Kidney epithelial cell (primary cell): ENCODE measurements around the gene SH3TC2. TPM values are rescaled to one million over a fixed set of nuclear protein-coding genes. Genes with fewer than 3 reads are reported as not detected.
A peak's percentile ranks its signal among the peaks of the same experiment; 100 is the strongest.

Source experiments
- DNase-seq: peaks from one replicate; pipeline ENCODE4 v3.0.0-alpha.2; 2010; ENCODE audit warnings: low read depth
- H3K27me3 ChIP-seq: 2 replicates; pipeline ENCODE4 v1.6.0; 2011; ENCODE audit warnings: low read length; ENCODE audit not compliant: control insufficient read depth, insufficient read depth
- H3K36me3 ChIP-seq: 2 replicates; pipeline ENCODE4 v1.5.1; 2011; ENCODE audit warnings: low read length; ENCODE audit not compliant: control insufficient read depth, insufficient read depth
- H3K4me3 ChIP-seq: 2 replicates; pipeline ENCODE4 v1.5.1; 2011; ENCODE audit warnings: low read depth, mild to moderate bottlenecking, control low read depth, low read length
- total RNA-seq: library from RNA; depleted of rRNA; stranded (reverse); fragments of >200 nt; gene quantifications from 2 replicates; pipeline ENCODE4 v1.2.3, GENCODE V29; 2015
- TF ChIP-seq, protein P1 (sequence below): IDR thresholded peaks from 2 replicates; pipeline ENCODE4 v1.5.1; 2011; ENCODE audit warnings: mild to moderate bottlenecking, moderate library complexity, low read length, control low read depth, inconsistent platforms; ENCODE audit not compliant: insufficient read depth, poor library complexity, severe bottlenecking

The SH3TC2 gene
- total RNA-seq, 1 donor from 2014 or later = 8.4 TPM

DNA sequence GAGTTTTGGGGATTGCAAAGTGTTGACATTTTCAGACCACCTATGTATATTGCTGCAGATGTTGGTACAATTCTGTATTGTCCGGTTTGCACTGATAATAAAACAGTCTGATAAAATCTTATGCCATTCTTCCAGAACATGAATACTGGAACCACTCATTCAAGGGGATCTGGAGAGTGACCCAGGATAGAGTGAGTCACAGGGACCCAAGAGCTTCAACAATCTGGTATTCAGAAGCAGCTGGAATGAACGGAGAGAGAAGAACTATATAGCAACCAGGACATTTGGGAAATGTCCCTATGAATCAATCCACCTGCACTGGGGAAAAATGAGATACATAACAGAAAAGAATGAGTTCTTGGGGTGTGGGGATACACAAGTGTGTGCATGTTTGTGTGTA lies 73.3 kb downstream of the SH3TC2 start:
- no peaks in the 10 kb centered on the region for H3K27me3 ChIP-seq
- H3K36me3 ChIP-seq = no peaks in the 10 kb centered on the region
- no peak for DNase-seq
- no peak overlapping the region for H3K4me3 ChIP-seq
- TF ChIP-seq, protein P1, sequence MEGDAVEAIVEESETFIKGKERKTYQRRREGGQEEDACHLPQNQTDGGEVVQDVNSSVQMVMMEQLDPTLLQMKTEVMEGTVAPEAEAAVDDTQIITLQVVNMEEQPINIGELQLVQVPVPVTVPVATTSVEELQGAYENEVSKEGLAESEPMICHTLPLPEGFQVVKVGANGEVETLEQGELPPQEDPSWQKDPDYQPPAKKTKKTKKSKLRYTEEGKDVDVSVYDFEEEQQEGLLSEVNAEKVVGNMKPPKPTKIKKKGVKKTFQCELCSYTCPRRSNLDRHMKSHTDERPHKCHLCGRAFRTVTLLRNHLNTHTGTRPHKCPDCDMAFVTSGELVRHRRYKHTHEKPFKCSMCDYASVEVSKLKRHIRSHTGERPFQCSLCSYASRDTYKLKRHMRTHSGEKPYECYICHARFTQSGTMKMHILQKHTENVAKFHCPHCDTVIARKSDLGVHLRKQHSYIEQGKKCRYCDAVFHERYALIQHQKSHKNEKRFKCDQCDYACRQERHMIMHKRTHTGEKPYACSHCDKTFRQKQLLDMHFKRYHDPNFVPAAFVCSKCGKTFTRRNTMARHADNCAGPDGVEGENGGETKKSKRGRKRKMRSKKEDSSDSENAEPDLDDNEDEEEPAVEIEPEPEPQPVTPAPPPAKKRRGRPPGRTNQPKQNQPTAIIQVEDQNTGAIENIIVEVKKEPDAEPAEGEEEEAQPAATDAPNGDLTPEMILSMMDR = no peak

DNA sequence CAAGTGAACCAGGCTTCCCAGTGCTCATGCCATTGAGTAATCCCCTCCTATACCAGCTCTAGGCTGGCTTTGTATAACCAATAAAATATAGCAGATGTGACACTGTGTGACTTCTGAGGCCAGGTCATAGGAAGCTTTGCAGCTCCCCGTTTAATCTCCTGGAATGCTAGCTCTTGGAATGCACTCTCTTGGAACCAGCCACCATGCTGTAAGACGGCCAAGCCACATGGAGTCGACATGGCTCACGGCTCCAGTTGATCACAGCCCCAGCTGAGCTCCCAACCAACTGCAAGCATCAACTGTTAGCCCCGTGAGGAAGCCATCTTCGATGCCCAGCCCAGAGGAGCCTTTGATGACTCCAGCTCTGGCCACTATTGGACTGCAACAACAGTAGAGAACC lies 74.5 kb downstream of the SH3TC2 start:
- no peaks in the 10 kb centered on the region for H3K27me3 ChIP-seq
- TF ChIP-seq, protein P1 = no peak
- no peak for DNase-seq

DNA sequence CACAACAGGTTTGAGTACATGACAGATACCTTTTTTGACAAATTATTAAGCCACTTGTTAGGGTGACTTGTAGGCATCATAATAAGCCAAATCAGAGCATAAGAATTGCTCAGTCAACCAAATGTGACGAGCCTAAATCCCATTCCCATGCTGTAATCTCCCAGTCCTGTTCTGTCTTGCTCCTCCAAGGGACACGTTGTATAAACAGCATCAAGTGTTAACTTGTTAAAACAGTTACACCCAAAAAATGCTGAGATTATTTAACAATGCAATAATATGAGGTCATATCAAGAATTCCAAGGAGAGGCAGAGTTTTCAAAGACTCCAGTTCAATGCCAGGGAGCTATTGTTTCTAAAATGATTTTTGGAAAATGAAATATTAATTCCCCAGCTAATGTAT lies 76.2 kb downstream of the SH3TC2 start:
- DNase-seq = no peak
- no peaks in the 10 kb centered on the region for H3K36me3 ChIP-seq
- no peak overlapping the region for H3K4me3 ChIP-seq
- no peaks in the 10 kb centered on the region for H3K27me3 ChIP-seq
- TF ChIP-seq, protein P1 = no peak

More for the DNA sequence above, 74.5 kb downstream of the SH3TC2 start:
- Histone ChIP-seq H3K4me3 (no peak overlapping the region), H3K36me3 (no peaks in the 10 kb centered on the region)

DNA sequence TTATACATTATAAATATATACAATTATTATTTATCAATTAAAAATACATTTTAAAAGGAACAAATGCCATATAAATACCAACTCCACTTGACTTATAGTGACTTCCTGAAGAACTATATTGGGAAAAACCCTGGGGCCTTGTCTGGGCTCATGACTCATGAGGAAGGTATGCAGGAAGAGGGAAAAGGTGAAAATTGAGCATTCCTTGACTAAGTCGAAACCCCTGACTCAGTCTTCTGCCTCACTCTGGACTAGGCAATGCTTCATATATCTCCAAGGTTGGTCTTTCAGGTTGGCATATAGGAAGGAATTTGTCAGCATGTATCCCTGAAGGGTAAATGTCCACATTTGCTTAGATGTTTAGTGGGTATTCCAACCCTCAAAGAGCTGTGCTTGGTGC lies 78.5 kb downstream of the SH3TC2 start:
- H3K27me3 ChIP-seq = no peaks in the 10 kb centered on the region
- peak; percentile 85 for DNase-seq
- TF ChIP-seq, protein P1 = no peak
- no peaks in the 10 kb centered on the region for H3K36me3 ChIP-seq
- H3K4me3 ChIP-seq = no peak overlapping the region

DNA sequence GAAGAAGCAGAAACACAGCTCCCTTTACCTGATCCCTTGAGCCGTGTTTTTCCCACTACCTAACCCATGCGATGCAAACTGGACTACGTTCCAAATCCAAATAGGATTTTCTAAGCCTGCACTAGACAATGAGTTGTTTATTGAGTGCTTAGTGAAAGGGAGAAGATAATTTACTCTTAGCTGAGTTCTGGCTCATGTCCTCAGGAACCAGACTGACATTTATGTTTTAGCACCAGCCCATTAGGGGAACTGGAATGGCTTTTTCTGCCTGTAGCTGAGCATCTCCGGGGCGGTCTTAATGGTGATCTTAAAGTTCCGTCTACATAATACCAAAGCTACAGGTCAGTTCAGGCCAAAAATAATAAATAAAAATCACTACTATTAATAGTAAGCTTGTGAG lies 81.5 kb downstream of the SH3TC2 start:
- no peak for DNase-seq
- H3K27me3 ChIP-seq = no peaks in the 10 kb centered on the region
- H3K36me3 ChIP-seq = no peaks in the 10 kb centered on the region
- H3K4me3 ChIP-seq = no peak overlapping the region
- TF ChIP-seq, protein P1 = no peak

DNA sequence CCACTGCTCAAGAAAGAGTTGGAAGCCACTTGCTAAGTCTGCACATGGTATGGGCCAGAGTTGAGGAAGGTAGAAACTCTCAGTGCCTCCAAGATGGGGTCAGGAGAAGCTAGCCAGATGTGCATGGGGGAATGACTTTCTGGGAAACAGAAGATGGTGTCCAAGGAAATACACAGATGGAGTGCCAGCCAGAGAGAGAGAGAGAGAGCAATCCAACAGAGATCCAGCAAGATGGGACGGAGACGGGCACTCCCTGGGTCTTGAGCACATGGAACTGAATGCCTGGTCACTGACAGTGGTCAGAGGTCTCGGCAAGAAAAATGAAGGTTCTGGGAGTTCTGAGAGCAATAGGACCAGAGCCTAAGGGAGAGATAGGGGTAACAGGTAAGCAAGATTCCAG lies 82.1 kb downstream of the SH3TC2 start:
- no peak for DNase-seq
- Histone ChIP-seq H3K4me3 (no peak overlapping the region), H3K27me3 (no peaks in the 10 kb centered on the region), H3K36me3 (no peaks in the 10 kb centered on the region)
- TF ChIP-seq, protein P1 = no peak
